Measurements from ENCODE around the gene SEMA7A.

DNA sequence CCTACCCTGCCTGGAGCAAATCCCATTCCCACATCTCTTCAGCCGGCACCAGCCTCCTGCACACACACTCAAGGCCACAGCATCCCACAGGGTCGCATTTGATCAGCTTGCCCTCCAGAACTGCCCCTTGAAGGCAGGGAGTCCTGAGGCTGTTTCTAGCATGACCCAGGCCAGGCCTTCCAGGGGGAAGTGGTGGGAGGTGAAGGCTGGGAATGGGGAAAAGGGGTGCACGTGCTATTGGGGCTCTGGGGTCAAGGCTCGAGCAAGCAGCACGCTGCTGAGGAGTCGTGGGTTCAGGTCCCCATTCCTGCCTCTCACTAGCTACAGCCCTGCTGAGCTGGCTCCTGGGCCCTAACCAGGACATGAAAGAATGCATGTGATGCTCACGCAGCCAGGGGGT lies 24.9 kb downstream of the SEMA7A start:
- TF ChIP-seq TAF1 (IDR thresholded peaks at IDR 0.05; ENCODE audit: borderline replicate concordance, low read depth, low read length) (no peak), POLR2A (IDR thresholded peaks at IDR 0.05; ENCODE audit: low read depth, low read length) (peak; percentile 43; the same call in 1 of the 2 replicates), POLR2AphosphoS5 (IDR thresholded peaks at IDR 0.05; ENCODE audit: low read depth, low read length) (no peak)

All from GM12892 (cell line).